ENCODE results near the gene LOC128125822.
"Not testable (repeated sequence)": the region's sequence is repeated elsewhere in the genome, so short reads cannot be mapped to it uniquely, and the experiment has no call there.

LOC128125822 gene

GRCh38 chr6:63572044-63572746 is at the start of gene LOC128125822, which contains the start of gene PTP4A1:
TSS of gene LOC128125822 (plus strand) at chr6:63572480.
TSS of gene PTP4A1 (plus strand) at chr6:63572480. CDS start at chr6:63576881, 4,401 bp downstream.
- ATAC-seq (replicated peaks) (peak; percentile 92), DNase-seq (peak; percentile 97)
- H3K27ac Mint-ChIP-seq, result peak within 1 kb of the TSS; percentile 98
- H3K4me1 Mint-ChIP-seq, result peaks cover 9 to 21% of the 10 kb centered on the region in 2 donors
- peaks cover 5 to 21% of the 10 kb centered on the region in 2 donors for H3K36me3 Mint-ChIP-seq
- H3K4me3 Mint-ChIP-seq, result peak within 1 kb of the TSS; percentile 90 to 92
- H3K27me3 Mint-ChIP-seq, result no peaks in the 10 kb centered on the region
- no peaks in the 10 kb centered on the region for H3K9me3 Mint-ChIP-seq

DNA sequence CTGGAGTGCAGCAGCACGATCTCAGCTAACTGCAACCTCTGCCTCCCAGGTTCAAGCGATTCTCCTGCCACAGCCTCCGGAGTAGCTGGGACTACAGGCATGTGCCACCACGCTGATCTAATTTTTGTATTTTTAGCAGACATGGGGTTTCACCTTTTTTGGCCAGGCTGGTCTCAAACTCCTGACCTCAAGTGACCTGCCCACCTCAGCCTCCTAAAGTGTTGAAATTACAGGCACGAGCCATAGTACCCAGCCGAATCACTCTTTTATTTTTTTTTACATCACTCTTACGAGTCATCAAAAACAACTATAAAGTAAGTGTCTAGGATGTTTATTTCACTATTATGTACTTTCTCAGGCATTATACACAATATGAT is 49.4 kb upstream of the LOC128125822 start:
- not testable (repeated sequence) for H3K36me3 Mint-ChIP-seq; H3K27ac Mint-ChIP-seq; H3K4me3 Mint-ChIP-seq; DNase-seq; ATAC-seq (replicated peaks); H3K9me3 Mint-ChIP-seq; H3K27me3 Mint-ChIP-seq
- H3K4me1 Mint-ChIP-seq, result peaks cover 5 to 16% of the 10 kb centered on the region in 2 donors

DNA sequence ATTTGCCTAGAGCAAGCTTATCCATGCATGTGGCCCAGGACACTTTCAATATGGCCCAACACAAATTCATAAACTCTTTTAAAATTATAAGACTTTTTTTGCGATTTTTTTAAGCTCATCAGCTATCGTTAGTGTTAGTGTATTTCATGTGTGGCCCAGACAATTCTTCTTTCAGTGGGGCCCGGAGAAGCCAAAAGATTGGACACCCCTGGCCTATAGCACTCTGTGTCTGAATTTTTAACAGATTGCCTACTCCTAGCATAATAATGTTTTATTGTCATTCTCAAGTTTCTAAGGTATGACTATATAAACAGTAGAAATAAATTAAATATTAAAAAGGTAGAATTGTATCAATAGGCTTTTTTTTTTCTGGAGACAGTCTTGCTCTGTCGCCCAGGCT is 48.6 kb upstream of the LOC128125822 start:
- Mint-ChIP-seq H3K36me3 (no peaks in the 10 kb centered on the region), H3K4me1 (peaks cover 5 to 15% of the 10 kb centered on the region in 2 donors), H3K4me3 (no peak overlapping the region), H3K9me3 (no peaks in the 10 kb centered on the region), H3K27me3 (no peaks in the 10 kb centered on the region), H3K27ac (no peak overlapping the region)
- DNase-seq, result no peak
- no peak for ATAC-seq (replicated peaks)

DNA sequence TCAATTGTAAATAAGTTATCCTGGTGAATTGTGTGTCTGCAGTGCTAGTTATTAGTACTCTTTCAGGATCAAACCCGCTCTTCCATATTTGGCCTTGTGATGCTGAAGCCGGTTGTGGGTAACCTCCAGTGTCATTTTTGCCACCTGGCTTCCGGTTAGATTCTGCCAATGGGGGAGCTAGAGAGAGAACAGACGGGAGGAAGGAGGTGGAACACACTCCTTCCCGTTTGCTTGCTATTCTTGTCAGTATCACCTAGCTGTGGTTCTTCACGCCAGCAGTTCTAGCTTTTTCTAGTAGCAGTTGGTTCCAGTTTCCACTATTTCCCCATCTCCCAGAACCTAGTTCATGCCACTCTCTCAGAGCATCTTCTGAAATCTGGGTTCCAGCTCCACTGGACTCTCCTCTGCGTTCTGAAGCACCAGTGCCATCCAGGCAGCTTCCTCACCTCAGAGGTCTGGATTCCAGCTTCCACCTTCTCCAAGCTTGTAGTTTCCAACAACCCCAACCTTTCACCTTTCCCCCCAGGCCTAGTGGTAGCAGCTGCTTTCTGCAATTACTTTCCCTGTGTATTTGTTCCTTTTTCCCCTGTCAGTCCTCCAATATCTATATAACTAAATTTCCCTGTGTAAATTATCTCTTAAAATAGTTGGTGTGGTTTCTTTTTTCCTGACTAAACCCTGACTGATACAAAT is 46.9 kb upstream of the LOC128125822 start:
- Mint-ChIP-seq H3K27ac (no peak overlapping the region), H3K27me3 (peaks cover 0 to 5% of the 10 kb centered on the region in 2 donors), H3K4me1 (peaks cover 0 to 5% of the 10 kb centered on the region in 2 donors), H3K36me3 (no peaks in the 10 kb centered on the region), H3K4me3 (no peak overlapping the region), H3K9me3 (no peaks in the 10 kb centered on the region)
- ATAC-seq (replicated peaks) (no peak), DNase-seq (no peak)

GRCh38 chr6:63526931-63527330 is 45.3 kb upstream of the LOC128125822 start:
- ATAC-seq (replicated peaks) (no peak), DNase-seq (no peak)
- Mint-ChIP-seq H3K36me3 (no peaks in the 10 kb centered on the region), H3K27ac (no peak overlapping the region), H3K27me3 (peaks cover 0 to 5% of the 10 kb centered on the region in 2 donors), H3K9me3 (no peaks in the 10 kb centered on the region), H3K4me1 (peaks cover 0 to 5% of the 10 kb centered on the region in 2 donors), H3K4me3 (no peak overlapping the region)

GRCh38 chr6:63527658-63528514 is 44.4 kb upstream of the LOC128125822 start:
- no peaks in the 10 kb centered on the region for H3K9me3 Mint-ChIP-seq
- no peak overlapping the region for H3K4me3 Mint-ChIP-seq
- H3K27ac Mint-ChIP-seq, result no peak overlapping the region
- H3K27me3 Mint-ChIP-seq, result peaks cover 3 to 5% of the 10 kb centered on the region in 2 donors
- peaks cover 0 to 5% of the 10 kb centered on the region in 2 donors for H3K4me1 Mint-ChIP-seq
- ATAC-seq (replicated peaks), result no peak
- DNase-seq, result no peak
- H3K36me3 Mint-ChIP-seq, result no peaks in the 10 kb centered on the region

DNA sequence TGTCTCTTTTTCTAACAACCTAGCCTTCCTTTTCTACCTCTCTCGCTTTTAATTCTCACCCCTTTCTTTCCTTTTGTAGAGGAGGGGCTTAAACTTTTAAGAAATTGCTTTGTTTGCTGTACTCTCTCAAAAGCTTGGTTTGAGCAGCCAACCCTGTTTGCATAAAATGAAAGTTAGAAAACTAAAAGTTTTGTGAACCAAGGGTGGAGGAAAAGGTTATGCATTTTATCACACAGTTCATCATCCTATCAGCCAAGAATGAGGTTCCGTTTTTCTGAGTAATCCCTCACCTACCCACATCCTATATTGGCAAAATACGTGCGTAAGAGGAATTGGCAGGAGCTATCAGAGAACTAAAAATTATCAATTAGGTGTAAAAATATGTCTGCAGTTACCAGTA is 42.8 kb upstream of the LOC128125822 start:
- ATAC-seq (replicated peaks) (peak; percentile 60 to 72), DNase-seq (no peak)
- Mint-ChIP-seq H3K9me3 (no peaks in the 10 kb centered on the region), H3K27ac (no peak overlapping the region), H3K4me1 (peaks cover 0 to 5% of the 10 kb centered on the region in 2 donors), H3K36me3 (no peaks in the 10 kb centered on the region), H3K4me3 (no peak overlapping the region), H3K27me3 (peaks cover 3 to 5% of the 10 kb centered on the region in 2 donors)

- DNase-seq (no peak), ATAC-seq (replicated peaks) (no peak)
- Mint-ChIP-seq H3K27ac (no peak overlapping the region), H3K4me1 (peaks cover 0 to 5% of the 10 kb centered on the region in 2 donors), H3K9me3 (no peaks in the 10 kb centered on the region), H3K4me3 (no peak overlapping the region), H3K27me3 (peaks cover 3 to 5% of the 10 kb centered on the region in 2 donors), H3K36me3 (no peaks in the 10 kb centered on the region)
Measured at GRCh38 chr6:63530182-63530581, 42.1 kb upstream of the LOC128125822 start.

DNA sequence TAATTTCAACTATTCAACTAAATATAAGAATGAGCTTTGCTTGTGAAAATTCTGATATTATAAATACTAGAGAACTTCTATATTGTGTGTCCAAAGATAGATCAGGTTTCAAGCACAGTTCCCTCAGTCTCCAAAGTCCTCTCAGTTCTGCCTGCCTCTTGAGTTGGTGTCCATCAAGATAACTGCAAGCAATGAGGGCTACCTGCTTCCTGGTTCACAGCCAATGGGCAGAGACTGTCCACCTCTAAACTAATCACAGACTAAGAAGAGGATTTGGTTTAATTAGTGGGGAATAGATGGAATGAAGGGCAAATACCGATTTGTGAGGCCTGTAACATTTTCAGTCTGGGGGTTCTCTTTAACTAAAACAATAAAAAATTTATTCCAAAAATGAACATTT is 41.3 kb upstream of the LOC128125822 start:
- Mint-ChIP-seq H3K36me3 (no peaks in the 10 kb centered on the region), H3K4me3 (no peak overlapping the region), H3K27ac (no peak overlapping the region), H3K4me1 (peaks cover 0 to 5% of the 10 kb centered on the region in 2 donors), H3K27me3 (peaks cover 3 to 5% of the 10 kb centered on the region in 2 donors), H3K9me3 (no peaks in the 10 kb centered on the region)
- DNase-seq (no peak), ATAC-seq (replicated peaks) (no peak)

DNA sequence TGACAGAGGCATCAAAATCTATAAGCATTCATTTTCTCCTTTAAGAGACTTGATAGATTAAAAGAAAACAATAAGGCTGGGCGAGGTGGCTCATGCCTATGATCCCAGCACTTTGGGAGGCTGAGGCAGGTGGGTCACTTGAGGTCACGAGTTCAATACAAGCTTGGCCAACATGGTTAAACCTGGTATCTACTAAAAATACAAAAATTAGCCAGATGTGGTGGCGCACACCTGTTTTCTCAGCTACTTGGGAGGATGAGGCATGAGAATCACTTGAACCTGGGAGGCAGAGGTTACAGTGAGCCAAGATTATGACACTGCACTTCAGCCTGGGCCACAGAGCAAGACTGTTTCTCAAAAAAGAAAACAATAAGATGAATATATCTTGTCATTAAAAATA is 39.3 kb upstream of the LOC128125822 start:
- Mint-ChIP-seq H3K9me3 (no peaks in the 10 kb centered on the region), H3K27ac (no peak overlapping the region), H3K4me1 (peaks cover 2 to 10% of the 10 kb centered on the region in 2 donors)

GRCh38 chr6:63533952-63534351 is 38.3 kb upstream of the LOC128125822 start:
- H3K36me3 Mint-ChIP-seq, result no peaks in the 10 kb centered on the region
- H3K9me3 Mint-ChIP-seq, result no peaks in the 10 kb centered on the region
- H3K4me3 Mint-ChIP-seq, result no peak overlapping the region
- H3K4me1 Mint-ChIP-seq, result peaks cover 2 to 10% of the 10 kb centered on the region in 2 donors
- H3K27ac Mint-ChIP-seq, result no peak overlapping the region
- no peak for ATAC-seq (replicated peaks)
- H3K27me3 Mint-ChIP-seq, result peaks cover 5 to 7% of the 10 kb centered on the region in 2 donors
- no peak for DNase-seq

More for the DNA sequence above, 39.3 kb upstream of the LOC128125822 start:
- ATAC-seq (replicated peaks), result no peak
- H3K36me3 Mint-ChIP-seq, result no peaks in the 10 kb centered on the region
- no peak overlapping the region for H3K4me3 Mint-ChIP-seq
- DNase-seq, result no peak
- peaks cover 5 to 7% of the 10 kb centered on the region in 2 donors for H3K27me3 Mint-ChIP-seq

DNA sequence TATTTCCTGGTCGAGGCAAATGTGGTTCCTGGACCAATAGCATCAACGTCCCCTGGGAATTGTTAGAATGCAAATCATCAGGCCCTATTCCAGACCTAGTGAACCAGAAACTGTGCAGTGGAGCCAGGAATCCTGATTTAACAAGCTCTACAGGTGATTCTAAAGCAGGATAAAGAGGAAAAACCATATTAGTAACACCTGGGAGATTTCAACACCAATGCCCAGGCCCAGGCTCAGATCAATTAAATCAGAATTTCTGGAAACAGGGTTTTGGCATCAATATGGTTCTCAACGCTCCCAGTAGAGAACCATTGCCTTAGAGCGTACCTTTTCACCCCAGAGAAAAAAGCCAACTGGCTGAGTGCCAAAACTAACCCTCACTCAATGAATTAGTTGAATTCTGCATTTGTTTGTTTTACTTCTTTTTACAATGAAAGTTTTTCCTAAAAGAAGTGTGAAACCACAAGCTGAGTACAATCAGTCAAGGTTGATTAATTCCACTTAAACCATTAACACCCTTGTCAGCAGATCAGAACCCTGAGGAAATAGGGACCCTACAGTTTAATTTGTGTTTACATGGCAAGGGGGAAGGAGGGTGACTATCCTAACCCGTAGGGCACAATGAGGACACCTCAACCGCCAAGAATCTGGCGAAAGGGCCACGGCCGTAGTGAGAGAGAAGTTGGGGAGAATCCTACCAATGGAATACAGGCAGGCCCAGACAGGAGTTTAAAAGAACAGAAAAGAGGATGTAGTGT is 34.9 kb upstream of the LOC128125822 start:
- ATAC-seq (replicated peaks), result no peak
- Mint-ChIP-seq H3K27me3 (peaks cover 15 to 17% of the 10 kb centered on the region in 2 donors), H3K9me3 (no peaks in the 10 kb centered on the region), H3K4me3 (no peak overlapping the region), H3K4me1 (peaks cover 2 to 5% of the 10 kb centered on the region in 2 donors), H3K36me3 (no peaks in the 10 kb centered on the region), H3K27ac (no peak overlapping the region)
- no peak for DNase-seq

GRCh38 chr6:63537959-63538300 is 34.4 kb upstream of the LOC128125822 start:
- Mint-ChIP-seq H3K27me3 (peaks cover 19 to 22% of the 10 kb centered on the region in 2 donors), H3K36me3 (no peaks in the 10 kb centered on the region), H3K4me3 (no peak overlapping the region), H3K27ac (no peak overlapping the region), H3K9me3 (no peaks in the 10 kb centered on the region), H3K4me1 (peaks cover 2 to 5% of the 10 kb centered on the region in 2 donors)
- DNase-seq (no peak), ATAC-seq (replicated peaks) (peak in 1 of 2 donors; percentile 39)

- Mint-ChIP-seq H3K9me3 (no peaks in the 10 kb centered on the region), H3K27ac (no peak overlapping the region)
- no peak for ATAC-seq (replicated peaks)
Measured at GRCh38 chr6:63538550-63538949, 33.7 kb upstream of the LOC128125822 start.

More at GRCh38 chr6:63538550-63538949, 33.7 kb upstream of the LOC128125822 start:
- H3K4me1 Mint-ChIP-seq, result peaks cover 2 to 5% of the 10 kb centered on the region in 2 donors
- no peak for DNase-seq
- no peak overlapping the region for H3K4me3 Mint-ChIP-seq
- H3K36me3 Mint-ChIP-seq, result no peaks in the 10 kb centered on the region
- peaks cover 19 to 22% of the 10 kb centered on the region in 2 donors for H3K27me3 Mint-ChIP-seq
